Measurements from ENCODE around the gene ANKS6.

Gene ANKS6

DNA sequence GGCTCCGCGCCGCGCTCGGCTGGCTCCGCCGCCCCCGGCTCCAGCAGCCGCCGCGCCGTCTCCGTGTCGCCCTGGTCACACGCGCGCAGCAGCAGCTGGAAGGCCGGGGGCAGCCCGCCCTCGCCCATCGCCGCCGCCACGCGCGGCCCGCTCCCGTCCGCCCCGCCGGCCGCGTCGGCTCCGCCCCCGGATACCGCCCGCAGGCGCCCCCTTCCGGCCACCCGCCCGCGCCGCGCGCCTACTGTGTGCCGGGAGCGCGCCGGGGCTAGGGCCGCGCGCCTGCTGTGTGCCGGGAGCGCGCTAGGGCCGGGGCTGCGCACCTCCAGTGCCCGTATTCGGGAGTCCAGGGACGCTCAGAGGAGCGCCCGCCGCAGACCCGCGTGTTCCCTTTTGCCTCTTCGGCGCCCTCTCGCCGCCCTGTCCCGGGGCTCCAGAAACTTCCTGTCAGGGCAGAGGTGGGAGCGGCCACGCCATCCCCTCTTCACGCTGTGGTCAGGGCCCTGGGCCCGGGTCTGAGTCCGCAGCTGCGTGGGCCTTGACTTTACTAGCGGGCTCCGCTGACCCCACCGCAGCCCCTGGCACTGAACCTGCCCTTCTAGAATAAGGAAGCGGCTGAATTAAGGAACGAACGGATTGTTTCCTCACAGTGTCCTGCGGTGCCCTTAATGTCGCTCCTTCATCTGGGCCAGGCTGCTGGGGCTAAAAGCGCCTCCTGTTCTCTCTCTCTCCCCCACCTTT lies at the start of gene ANKS6:
ANKS6 (minus strand) TSS at position 192 of the 738 bp plus-strand sequence; CDS start at position 128, 64 bp downstream.
- Histone ChIP-seq H3K9me3 (peaks cover 8% of the 10 kb centered on the region), H3K9ac (peak within 1 kb of the TSS; percentile 89), H3K4me1 (peaks cover 45% of the 10 kb centered on the region), H3K27ac (peak within 1 kb of the TSS; percentile 91), H4K20me1 (peaks cover 32% of the 10 kb centered on the region), H3K36me3 (no peaks in the 10 kb centered on the region), H3K4me2 (peak within 1 kb of the TSS; percentile 91), H3K27me3 (no peaks in the 10 kb centered on the region), H3K4me3 (peak within 1 kb of the TSS; percentile 94)
- no peak for TF ChIP-seq Cebpa-rat (IDR thresholded peaks at IDR 0.05)

DNA sequence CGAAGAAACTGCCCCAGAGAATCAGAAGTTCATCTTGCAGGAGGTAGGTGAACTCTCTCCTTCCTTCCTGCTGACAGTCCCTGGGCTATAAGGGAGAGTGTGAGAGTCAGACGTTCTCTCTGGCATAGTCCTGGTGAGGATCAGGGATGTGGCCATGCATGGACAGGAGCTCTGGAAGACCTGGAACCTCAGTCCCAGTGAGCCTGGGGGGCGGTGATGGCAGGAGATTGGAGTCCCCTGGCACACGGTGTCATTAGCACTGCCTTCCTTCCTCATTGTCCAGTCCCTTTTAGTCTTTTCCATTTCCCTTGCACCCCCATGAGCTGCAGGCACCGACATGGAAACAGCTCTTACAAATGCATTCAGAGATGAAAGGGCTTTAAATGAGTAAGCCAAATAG lies 49.7 kb upstream of the ANKS6 start:
- Histone ChIP-seq H3K36me3 (peaks cover 18% of the 10 kb centered on the region; the same call in 1 of the 2 replicates), H3K27me3 (no peaks in the 10 kb centered on the region), H3K4me1 (no peaks in the 10 kb centered on the region), H3K9me3 (no peaks in the 10 kb centered on the region), H4K20me1 (no peaks in the 10 kb centered on the region), H3K27ac (no peak overlapping the region), H3K4me2 (no peak overlapping the region), H3K4me3 (no peak overlapping the region), H3K9ac (no peak overlapping the region)
- TF ChIP-seq Cebpa-rat (IDR thresholded peaks at IDR 0.05), result no peak

DNA sequence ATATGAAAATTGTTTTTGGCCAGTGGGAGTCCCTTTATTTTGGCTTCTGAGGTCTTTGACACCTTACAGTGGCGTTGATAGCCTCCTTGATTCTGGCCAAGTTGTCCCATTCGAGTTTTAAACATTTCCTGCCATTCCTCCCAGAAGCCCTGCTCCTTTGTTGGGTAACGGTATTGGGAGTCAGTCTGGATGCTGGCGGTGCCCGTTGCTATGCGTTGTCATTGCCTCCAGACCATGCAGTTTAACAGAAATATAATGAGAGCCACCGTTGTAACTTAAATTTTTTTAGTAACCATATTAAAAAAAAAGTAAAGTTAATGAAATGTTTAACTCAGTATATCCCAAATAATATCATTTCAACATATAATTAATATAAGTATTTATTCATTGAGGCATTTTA lies 46.2 kb upstream of the ANKS6 start:
- Histone ChIP-seq H3K4me2 (no peak overlapping the region), H3K36me3 (peaks cover 18% of the 10 kb centered on the region; the same call in 1 of the 2 replicates), H3K9ac (no peak overlapping the region), H3K27me3 (no peaks in the 10 kb centered on the region), H4K20me1 (no peaks in the 10 kb centered on the region), H3K9me3 (no peaks in the 10 kb centered on the region), H3K4me1 (no peaks in the 10 kb centered on the region), H3K4me3 (no peak overlapping the region), H3K27ac (no peak overlapping the region)
- TF ChIP-seq Cebpa-rat (IDR thresholded peaks at IDR 0.05), result no peak

DNA sequence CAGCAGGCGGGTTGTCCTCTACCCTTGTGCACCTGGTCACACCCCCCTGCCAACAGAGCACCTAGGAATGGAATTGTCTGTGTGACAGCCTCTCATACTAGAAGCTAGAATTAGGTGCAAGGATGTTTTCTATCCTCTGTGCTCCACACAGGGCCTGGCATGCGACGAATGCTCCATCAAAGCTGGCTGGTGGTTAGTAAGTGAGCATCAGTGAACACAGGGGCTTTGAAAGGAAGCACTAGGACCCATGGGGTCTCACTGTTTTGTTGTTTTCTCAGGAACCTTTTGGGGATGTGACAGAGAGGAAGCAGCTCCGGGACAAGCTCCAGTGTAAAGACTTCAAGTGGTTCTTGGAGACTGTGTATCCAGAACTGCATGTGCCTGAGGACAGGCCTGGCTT lies 43.4 kb upstream of the ANKS6 start:
- Histone ChIP-seq H3K27ac (no peak overlapping the region), H4K20me1 (no peaks in the 10 kb centered on the region), H3K4me1 (no peaks in the 10 kb centered on the region), H3K9ac (no peak overlapping the region), H3K36me3 (0 out of 2 replicates have a peak, but pooled peaks cover 5% of the 10 kb centered on the region), H3K4me2 (no peak overlapping the region), H3K27me3 (no peaks in the 10 kb centered on the region), H3K4me3 (no peak overlapping the region), H3K9me3 (no peaks in the 10 kb centered on the region)
- TF ChIP-seq Cebpa-rat (IDR thresholded peaks at IDR 0.05), result no peak

DNA sequence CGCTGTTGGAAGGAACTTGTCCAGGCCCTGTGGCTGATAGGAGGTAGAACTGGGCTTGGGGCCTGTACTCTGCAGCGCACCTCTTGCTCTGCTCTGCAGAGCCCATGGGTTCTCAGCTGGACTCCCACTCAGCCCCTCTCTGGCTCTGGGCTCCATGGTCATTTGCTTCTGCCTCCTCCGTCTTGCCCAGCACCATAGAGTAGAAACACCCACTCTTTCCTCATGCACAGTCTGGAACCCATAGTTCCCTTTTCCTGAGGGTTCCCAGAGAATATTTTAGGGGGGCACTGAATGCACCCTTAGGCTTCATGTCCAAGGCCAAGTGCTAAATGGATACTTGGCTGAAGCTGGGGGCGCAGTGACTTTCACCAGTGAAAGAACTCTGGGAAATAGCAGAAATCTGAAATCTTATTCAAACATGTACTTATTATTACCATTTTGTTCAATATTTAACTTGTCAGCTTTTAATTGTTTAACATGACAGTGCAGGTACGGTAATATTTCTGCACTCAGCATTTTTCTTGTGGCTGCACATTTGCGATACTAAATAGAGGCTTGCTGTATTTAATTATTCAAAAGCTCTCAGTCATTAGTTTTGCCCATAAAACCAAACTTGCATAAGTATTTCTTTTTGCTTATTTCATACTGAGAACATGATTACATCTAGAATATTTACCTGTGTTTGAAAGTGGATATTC lies 42.7 kb upstream of the ANKS6 start:
- TF ChIP-seq Cebpa-rat (IDR thresholded peaks at IDR 0.05), result no peak
- H4K20me1 ChIP-seq, result no peaks in the 10 kb centered on the region
- H3K4me2 ChIP-seq, result no peak overlapping the region
- no peak overlapping the region for H3K27ac ChIP-seq
- H3K36me3 ChIP-seq, result 0 out of 2 replicates have a peak, but pooled peaks cover 5% of the 10 kb centered on the region
- no peaks in the 10 kb centered on the region for H3K4me1 ChIP-seq
- no peak overlapping the region for H3K4me3 ChIP-seq
- H3K27me3 ChIP-seq, result no peaks in the 10 kb centered on the region
- H3K9me3 ChIP-seq, result no peaks in the 10 kb centered on the region
- H3K9ac ChIP-seq, result no peak overlapping the region

DNA sequence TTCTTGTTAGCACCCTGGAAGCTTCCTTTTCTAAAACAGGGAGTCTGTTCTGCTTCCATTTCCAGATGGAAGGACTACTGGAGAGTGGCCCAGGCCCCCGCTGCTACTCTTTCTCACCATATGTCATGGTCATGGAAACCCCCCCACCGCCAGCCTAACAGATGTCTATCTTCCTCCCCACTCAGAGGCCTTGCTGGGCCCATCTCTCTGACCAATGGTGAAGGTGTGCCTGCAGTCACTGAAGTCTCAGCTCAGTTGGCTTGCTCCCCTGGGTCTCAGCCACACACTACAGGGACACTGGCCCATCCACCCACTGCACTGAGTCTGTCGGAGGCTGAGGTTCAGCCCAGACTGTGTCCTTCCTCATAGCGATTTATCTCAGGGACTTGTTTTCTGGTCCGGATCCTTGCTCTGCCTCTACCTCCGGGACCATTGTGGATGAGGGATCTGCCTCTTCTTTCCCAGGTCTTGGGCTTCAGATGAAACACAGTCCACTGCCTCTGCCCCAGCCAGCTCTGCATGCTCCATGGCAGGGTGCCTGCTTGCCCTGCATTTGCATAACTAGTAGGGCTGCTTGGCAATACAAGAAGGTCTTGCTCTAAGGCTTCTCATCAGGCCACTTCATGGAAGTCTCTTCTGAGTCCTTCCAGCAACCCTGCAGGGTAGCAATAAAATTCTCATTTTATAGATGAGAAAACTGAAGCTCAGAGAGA lies 42.0 kb upstream of the ANKS6 start:
- H4K20me1 ChIP-seq, result no peaks in the 10 kb centered on the region
- no peak overlapping the region for H3K27ac ChIP-seq
- H3K9ac ChIP-seq, result no peak overlapping the region
- no peak overlapping the region for H3K4me2 ChIP-seq
- H3K27me3 ChIP-seq, result no peaks in the 10 kb centered on the region
- 0 out of 2 replicates have a peak, but pooled peaks cover 5% of the 10 kb centered on the region for H3K36me3 ChIP-seq
- H3K4me3 ChIP-seq, result no peak overlapping the region
- TF ChIP-seq Cebpa-rat (IDR thresholded peaks at IDR 0.05), result no peak
- no peaks in the 10 kb centered on the region for H3K4me1 ChIP-seq
- no peaks in the 10 kb centered on the region for H3K9me3 ChIP-seq

DNA sequence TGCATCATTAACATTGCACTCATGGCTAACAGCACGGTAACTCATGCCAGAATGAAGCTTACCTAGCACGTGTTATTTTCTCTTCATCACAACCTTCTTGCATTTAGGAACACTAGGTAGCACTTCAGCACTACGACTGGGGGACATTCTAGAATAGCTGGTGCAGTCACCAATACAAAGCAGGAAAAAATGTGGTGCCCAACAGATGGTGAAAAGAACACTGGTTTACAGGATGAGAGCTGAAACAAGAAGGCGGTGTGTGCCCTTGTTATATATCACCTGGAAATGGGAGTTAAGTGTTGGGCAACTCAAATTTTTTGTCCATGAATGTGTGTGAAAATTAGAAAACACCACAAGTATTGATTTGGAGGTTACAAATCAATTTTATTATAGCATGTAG lies 41.2 kb upstream of the ANKS6 start:
- no peaks in the 10 kb centered on the region for H4K20me1 ChIP-seq
- no peak overlapping the region for H3K4me3 ChIP-seq
- no peak overlapping the region for H3K4me2 ChIP-seq
- no peaks in the 10 kb centered on the region for H3K4me1 ChIP-seq
- no peak overlapping the region for H3K9ac ChIP-seq
- TF ChIP-seq Cebpa-rat (IDR thresholded peaks at IDR 0.05), result no peak
- H3K36me3 ChIP-seq, result 0 out of 2 replicates have a peak, but pooled peaks cover 4% of the 10 kb centered on the region
- no peak overlapping the region for H3K27ac ChIP-seq
- no peaks in the 10 kb centered on the region for H3K27me3 ChIP-seq
- H3K9me3 ChIP-seq, result no peaks in the 10 kb centered on the region

DNA sequence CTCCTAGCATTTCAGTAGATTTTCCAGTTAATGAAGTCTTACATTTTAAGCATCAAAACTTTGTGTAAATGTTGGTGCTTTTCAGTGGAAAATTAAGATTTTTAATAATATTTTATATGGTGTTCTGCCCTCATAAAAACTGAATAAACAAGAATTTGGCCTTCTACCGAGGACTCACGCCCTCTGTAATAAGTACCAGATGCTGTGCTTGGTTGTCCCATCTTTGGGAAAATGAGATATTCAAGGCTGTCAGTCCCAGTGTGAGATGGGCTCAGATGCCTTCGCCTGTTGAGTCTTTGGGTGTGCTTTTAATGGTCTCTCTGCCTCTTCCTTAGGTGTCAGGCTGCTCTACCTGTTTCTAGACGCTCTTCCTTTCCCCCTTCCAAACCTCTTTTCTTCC lies 39.9 kb upstream of the ANKS6 start:
- Histone ChIP-seq H3K4me1 (no peaks in the 10 kb centered on the region), H3K9ac (no peak overlapping the region), H3K4me3 (no peak overlapping the region), H3K4me2 (no peak overlapping the region), H3K27ac (no peak overlapping the region), H4K20me1 (no peaks in the 10 kb centered on the region), H3K27me3 (no peaks in the 10 kb centered on the region), H3K9me3 (no peaks in the 10 kb centered on the region), H3K36me3 (peaks cover 5% of the 10 kb centered on the region; the same call in 1 of the 2 replicates)
- no peak for TF ChIP-seq Cebpa-rat (IDR thresholded peaks at IDR 0.05)

DNA sequence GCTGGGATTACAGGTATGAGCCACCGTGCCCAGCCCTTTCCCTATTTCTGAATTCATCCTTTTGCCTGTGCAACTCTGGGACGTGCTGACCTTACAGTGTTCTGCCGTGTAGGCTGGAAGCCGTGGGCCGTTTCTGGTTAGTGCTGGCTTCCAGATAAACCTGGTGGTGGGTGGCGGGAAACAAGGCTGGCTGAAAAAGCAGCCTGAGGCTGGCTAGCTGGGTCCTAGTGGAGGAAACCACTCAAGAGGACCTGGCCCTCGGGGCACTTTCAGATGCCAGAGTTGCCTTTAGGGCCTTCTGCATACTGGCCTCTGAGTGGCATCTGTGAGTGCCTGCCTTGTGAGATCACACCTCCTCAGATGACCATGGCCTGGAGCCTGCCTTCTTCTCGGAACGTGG lies 38.0 kb upstream of the ANKS6 start:
- H4K20me1 ChIP-seq, result no peaks in the 10 kb centered on the region
- no peaks in the 10 kb centered on the region for H3K27me3 ChIP-seq
- peaks cover 5% of the 10 kb centered on the region; the same call in 1 of the 2 replicates for H3K36me3 ChIP-seq
- H3K9me3 ChIP-seq, result no peaks in the 10 kb centered on the region
- no peak overlapping the region for H3K4me3 ChIP-seq
- no peak overlapping the region for H3K9ac ChIP-seq
- no peak overlapping the region for H3K4me2 ChIP-seq
- no peak for TF ChIP-seq Cebpa-rat (IDR thresholded peaks at IDR 0.05)
- no peak overlapping the region for H3K27ac ChIP-seq
- H3K4me1 ChIP-seq, result no peaks in the 10 kb centered on the region

Data from BLaER1 (cell line).